GM12865 (cell line): ENCODE results near the gene RUSC2.
"Not testable (repeated sequence)": the region's sequence is repeated elsewhere in the genome, so short reads cannot be mapped to it uniquely, and the experiment has no call there.

ENCODE experiments used
- DNase-seq: peaks from one replicate; pipeline ENCODE4 v3.0.0; 2010; ENCODE audit warnings: low read depth
- H3K4me3 ChIP-seq: 2 replicates; pipeline ENCODE4 v1.5.1; 2011; ENCODE audit warnings: mild to moderate bottlenecking, low read depth, low read length, control low read depth
- TF ChIP-seq, protein P1 (sequence below): IDR thresholded peaks from 2 replicates; pipeline ENCODE4 v1.5.1; 2011; ENCODE audit warnings: low read length, control low read depth, low read depth, inconsistent platforms; ENCODE audit not compliant: insufficient read depth; ENCODE audit errors: missing control alignments

RUSC2 gene

DNA sequence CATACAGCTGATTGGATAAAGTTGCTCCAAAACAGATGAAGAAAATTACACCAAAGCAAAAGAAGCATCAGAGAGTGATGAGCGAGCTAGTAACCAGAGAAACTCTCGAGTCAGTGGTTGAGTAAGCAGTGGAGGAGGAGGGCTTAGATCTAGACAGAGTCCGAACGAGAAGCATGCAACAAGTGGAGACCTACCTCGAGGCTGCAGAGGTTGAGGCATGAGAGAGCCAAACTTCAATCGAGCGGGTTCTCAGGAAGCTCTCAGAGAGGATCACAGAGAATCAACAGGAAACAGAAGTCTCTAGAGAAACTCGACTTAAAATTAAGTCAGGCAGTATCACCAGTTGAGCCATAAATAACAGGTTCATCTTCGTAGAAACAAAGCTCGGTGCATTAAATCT is 6.1 kb downstream of the RUSC2 start:
- TF ChIP-seq, protein P1, sequence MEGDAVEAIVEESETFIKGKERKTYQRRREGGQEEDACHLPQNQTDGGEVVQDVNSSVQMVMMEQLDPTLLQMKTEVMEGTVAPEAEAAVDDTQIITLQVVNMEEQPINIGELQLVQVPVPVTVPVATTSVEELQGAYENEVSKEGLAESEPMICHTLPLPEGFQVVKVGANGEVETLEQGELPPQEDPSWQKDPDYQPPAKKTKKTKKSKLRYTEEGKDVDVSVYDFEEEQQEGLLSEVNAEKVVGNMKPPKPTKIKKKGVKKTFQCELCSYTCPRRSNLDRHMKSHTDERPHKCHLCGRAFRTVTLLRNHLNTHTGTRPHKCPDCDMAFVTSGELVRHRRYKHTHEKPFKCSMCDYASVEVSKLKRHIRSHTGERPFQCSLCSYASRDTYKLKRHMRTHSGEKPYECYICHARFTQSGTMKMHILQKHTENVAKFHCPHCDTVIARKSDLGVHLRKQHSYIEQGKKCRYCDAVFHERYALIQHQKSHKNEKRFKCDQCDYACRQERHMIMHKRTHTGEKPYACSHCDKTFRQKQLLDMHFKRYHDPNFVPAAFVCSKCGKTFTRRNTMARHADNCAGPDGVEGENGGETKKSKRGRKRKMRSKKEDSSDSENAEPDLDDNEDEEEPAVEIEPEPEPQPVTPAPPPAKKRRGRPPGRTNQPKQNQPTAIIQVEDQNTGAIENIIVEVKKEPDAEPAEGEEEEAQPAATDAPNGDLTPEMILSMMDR: no peak
- DNase-seq: no peak
- H3K4me3 ChIP-seq: no peak overlapping the region

DNA sequence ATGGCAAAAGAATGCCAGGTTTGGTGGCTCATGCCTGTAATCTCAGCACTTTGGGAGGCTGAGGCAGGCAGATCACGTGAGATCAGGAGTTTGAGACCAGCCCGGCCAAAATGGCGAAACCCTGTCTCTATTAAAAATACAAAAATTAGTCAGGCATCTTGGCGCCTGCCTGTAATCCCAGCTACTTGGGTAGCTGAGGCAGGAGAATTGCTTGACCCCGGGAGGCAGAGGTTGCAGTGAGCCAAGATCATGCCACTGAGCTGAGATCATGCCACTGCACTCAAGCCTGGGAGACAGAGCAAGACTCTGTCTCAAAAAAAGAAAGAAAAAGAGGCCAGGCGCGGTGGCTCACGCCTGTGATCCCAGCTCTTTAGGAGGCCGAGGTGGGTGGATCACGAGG is 8.3 kb downstream of the RUSC2 start:
- not testable (repeated sequence) for DNase-seq, H3K4me3 ChIP-seq

DNA sequence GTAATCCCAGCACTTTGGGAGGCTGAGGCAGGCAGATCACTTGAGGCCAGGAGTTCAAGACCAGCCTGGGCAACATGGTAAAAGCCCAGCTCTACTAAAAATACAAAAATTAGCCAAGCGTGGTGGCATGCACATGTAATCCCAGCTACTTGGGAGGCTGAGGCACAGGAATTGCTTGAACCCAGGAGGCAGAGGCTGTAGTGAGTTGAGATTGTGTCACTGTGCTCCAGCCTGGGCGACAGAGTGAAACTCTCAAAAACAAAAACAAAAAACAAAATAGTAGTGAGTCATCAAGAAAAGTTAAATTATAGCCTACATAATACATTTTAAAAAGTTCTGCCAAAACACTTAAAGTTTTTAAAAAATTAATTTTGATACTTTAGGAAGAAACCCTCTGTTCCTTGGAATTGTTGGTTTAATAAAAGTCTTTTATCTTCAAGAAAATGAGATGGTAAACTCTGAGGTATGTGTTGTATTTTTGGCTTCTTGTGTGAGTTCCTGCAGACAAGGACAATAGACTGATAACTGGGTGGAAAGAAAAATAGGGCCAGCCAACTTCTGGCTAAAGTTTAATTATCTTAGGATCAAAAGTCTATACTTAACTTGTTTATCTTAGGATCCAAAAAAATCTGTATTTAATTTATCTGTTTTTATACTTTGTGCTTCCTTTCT is 9.3 kb downstream of the RUSC2 start:
- TF ChIP-seq, protein P1: no peak
- DNase-seq: no peak
- H3K4me3 ChIP-seq: no peak overlapping the region

DNA sequence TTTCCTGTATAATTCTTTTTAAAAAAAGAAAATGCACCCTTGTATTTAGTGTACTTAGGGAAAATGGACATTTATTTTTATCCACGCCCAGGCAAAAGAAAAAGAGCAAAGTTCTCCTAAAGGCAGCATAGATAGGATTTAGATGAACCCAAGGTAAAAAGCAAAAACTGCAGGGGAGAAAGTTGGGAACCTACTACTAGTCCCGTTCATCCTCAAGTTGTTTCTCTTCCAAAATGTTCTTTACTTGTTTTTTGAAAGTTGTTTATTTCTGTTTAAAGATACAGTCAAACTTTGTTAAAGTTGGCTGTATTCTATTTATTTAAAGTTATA is 9.8 kb downstream of the RUSC2 start:
- TF ChIP-seq, protein P1: no peak
- no peak for DNase-seq
- no peak overlapping the region for H3K4me3 ChIP-seq

DNA sequence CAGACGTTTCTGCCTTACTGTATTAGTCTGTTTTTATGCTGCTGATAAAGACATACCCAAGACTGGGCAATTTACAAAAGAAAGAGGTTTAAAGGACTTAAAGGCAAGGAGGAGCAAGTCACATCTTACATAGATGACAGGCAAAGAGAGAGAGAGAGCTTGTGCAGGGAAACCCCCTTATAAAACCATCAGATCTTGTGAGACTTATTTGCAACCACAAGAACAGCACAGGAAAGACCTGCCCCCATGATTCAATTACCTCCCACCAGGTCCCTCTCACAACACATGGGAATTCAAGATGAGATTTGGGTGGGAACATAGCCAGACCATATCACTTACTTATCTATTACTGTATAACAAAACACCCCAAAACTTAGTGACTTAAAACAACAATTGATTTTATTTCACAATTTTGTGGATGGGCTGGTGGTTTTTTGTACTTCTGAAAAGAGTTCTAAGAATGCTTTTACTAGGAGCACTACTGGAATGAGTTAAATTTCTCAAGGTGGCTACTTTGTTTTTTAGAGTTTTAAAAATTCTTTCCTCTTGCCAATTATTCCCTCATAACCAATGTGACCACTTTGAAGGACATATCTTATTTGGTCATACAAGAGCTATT is 10.3 kb downstream of the RUSC2 start:
- TF ChIP-seq, protein P1: no peak
- no peak for DNase-seq
- no peak overlapping the region for H3K4me3 ChIP-seq

DNA sequence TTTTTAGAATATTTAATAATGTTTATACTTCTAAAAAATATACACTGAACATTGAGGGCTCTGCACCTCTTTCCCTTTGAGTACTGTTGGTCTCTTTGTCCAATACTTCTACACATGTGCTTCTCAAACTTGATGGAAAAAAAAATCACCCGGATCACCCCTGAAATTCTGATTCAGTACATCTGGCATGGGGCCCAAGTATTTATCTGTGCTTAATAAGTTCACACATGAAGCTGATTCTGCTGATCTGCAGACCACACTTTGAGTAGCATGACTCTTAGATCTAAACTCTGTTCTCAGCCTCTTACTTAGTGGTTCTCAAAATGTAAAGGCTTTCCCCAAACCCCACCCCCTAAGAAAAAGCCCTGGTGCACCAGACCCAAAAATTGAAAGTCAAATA is 12.0 kb downstream of the RUSC2 start:
- H3K4me3 ChIP-seq: no peak overlapping the region
- TF ChIP-seq, protein P1: no peak
- DNase-seq: no peak

DNA sequence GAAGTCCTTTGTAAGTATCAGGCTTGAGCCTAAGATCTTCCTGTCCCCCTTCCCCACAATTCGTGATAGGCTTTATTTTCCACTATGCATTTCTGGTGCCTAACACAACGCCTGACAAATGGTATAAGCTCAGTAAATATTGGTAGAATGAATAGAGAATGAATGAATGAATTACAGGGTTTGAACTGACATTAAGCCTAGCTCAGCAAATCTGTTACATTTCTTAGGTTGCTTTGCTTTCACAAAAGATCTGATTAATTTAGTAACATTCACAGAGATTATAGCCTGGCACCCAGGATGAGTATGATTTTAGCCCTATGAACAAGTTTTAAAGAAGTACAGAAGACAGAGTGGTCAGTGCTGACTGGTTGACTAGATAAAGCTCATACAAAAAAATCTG is 16.4 kb downstream of the RUSC2 start:
- no peak overlapping the region for H3K4me3 ChIP-seq
- TF ChIP-seq, protein P1: no peak
- no peak for DNase-seq
